C4-2B (cell line): ENCODE data around the gene SOX12.

Experiments
- H3K27ac ChIP-seq: fragments of 450-650 bp; 2 replicates; pipeline ENCODE4 v1.5.1; 2017
- CTCF ChIP-seq: fragments of 450-650 bp; conservative IDR thresholded peaks from 2 replicates; pipeline ENCODE4 v1.5.1; 2017; ENCODE audit warnings: mild to moderate bottlenecking
- ZFX ChIP-seq: fragments of 450-650 bp; IDR thresholded peaks from 2 replicates; pipeline ENCODE4 v1.6.1; 2017

SOX12 gene

GRCh38 chr20:308427-309038 lies 16.8 kb upstream of the SOX12 start:
- no peak overlapping the region for H3K27ac ChIP-seq
- TF ChIP-seq CTCF: no peak
- no peak for TF ChIP-seq ZFX

DNA sequence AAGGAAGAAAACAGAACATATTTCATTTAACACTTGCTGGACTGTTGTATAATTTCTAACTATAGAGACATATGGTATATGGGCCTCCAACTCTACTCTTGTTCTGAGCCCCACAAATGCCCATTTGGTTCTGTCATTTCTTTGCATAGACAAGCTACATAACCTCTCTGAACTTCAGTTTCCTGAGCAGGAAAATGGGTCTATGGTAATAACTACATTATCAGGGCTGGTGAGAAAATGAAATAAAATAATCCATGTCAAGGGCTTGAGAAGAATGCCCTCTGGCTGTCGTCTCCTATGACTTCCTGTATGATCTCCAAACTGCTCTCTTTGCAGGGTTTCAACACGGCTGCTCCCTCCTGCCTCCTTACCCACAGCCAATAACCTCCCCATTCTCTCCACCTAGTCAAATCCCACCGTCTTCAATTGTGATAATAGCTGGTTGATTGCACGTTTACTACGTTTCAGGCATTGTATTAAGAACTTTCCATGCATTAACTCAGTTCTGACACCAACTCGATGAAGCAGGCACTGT lies 16.0 kb upstream of the SOX12 start:
- TF ChIP-seq ZFX: no peak
- TF ChIP-seq CTCF: no peak
- no peak overlapping the region for H3K27ac ChIP-seq

DNA sequence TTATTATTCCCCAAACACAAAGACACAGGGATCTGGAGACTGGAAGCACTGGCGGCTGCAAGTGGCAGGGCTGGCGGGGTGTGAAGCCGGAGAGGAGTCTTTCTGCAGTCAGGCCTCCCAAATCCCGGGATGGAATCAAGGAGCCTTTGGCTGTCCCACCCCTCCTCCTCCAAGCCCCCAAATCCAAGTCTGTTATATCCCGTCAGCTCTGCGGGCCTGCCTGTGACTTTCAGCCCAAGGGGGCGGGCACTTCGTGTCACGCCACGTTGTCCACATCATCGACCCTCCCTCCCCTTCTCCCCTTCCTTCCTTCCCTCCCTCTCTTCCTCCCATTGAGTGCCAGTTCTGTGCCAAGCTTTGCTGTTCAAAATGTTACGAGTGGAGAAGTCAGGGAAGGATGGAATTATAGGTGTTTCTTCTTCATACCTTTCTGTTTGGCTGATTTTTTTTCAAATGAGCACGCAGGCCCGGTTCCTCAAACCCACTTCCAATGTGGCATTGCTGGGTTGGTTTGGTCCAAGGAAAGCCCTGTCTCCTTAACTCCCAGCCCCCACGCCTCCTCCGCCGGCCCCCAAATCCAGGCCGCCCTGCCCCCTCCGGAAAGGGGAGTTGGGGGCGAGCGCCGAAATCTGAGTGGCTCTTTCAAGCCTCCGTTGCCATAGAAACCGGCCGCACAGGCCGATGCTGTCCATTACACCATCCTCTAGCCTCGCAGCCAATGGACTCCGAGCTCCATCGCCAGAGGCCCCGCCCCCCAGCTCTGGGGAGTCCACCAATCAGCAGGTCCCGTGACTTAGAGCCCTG lies 15.3 kb upstream of the SOX12 start:
- TF ChIP-seq CTCF: no peak
- no peak for TF ChIP-seq ZFX

GRCh38 chr20:310645-311044 lies 14.7 kb upstream of the SOX12 start:
- no peak overlapping the region for H3K27ac ChIP-seq
- TF ChIP-seq CTCF (no peak), ZFX (no peak)

More for the DNA sequence above, 15.3 kb upstream of the SOX12 start:
- H3K27ac ChIP-seq: no peak overlapping the region

DNA sequence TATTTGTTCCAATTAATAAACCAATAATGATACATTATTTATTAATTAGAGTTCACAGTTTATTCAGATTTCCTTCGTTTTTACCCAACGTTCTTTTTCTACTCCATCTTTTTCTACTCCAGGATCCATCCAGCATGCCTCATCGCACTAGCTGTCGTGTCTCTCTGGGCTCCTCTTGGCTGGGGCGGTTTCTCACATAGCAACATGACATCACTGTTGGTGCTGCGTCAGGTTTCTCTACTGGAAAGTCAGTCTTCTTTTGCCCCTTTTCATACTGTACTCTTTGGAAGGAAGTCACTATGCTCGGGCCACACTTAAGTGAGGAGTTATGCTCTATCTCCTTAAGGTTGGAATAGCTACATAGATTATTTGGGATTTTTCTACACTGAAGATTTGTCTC lies 13.7 kb upstream of the SOX12 start:
- TF ChIP-seq ZFX (no peak), CTCF (no peak)
- H3K27ac ChIP-seq: no peak overlapping the region

DNA sequence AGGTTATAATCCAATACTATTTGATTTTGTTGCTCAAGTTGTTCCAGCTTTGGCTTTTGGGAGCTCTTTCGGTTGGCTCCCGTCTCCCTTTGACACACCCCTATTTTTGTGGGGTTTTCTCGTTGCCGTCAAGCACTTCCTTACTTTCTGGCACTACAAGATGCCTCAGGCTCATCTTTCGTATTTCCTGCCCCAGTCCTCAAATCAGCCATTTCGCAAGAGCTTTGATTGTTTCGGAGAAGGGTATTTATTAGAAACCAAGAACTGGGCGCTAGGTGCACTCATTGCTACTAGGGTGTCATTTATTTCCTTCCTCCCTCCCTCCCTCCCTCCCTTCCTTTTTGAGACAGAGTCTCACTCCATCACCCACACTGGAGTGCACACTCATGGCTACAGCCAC lies 13.3 kb upstream of the SOX12 start:
- H3K27ac ChIP-seq: no peak overlapping the region
- TF ChIP-seq CTCF (no peak), ZFX (no peak)

- TF ChIP-seq ZFX: no peak
- no peak for TF ChIP-seq CTCF
Measured at GRCh38 chr20:312866-313265, 12.5 kb upstream of the SOX12 start.

More at GRCh38 chr20:312866-313265, 12.5 kb upstream of the SOX12 start:
- H3K27ac ChIP-seq: no peak overlapping the region
